K562 (cell line): ENCODE data around the gene C4orf50. TPM values are rescaled to one million over a fixed set of nuclear protein-coding genes. Genes with fewer than 3 reads are reported as not detected.

Source experiments
- polyA plus RNA-seq, 8 experiments: library from polyadenylated mRNA; depleted of rRNA in 4 of 8; stranded (reverse) in 5 of 8; unstranded in 3 of 8; fragments of >200 nt; fragmentation: Nextera tagmentation in 2 of 8; fragmentation: Illumina TruSeq in 1 of 8; extraction: Ambion mirVana in 2 of 8; extraction: Trizol in 1 of 8; gene quantifications; 2 replicates each; pipeline versions ENCODE4 v1.2.1 to v1.2.3, GENCODE V29; 2011 to 2014; ENCODE audit warnings: inconsistent platforms in 1 of 8, missing spikeins in 1 of 8
- total RNA-seq, 7 experiments: library from RNA; depleted of rRNA in 6 of 7; stranded (reverse); fragments of >200 nt in 6 of 7; fragmentation: Illumina TruSeq in 2 of 7; extraction: Trizol in 2 of 7; gene quantifications; 2 replicates each; pipeline versions ENCODE4 v1.2.1 to v1.2.3, GENCODE V29; 2011 to 2021; ENCODE audit warnings: low replicate concordance in 1 of 7
- TF ChIP-seq, protein P1 (sequence below), 2 experiments: fragments of 450-650 bp in 1 of 2; sonication (generic) in 1 of 2; formaldehyde crosslinking in 1 of 2; IDR thresholded peaks; 2 replicates each; pipeline versions ENCODE4 v1.7.1 to v1.9.0; 2016 to 2022; ENCODE audit warnings: inconsistent platforms in 1 of 2, mild to moderate bottlenecking in 1 of 2, missing genetic modification reagents in 1 of 2

C4orf50 gene
- total and polyA plus RNA-seq, 9 of the 15 experiments (the other 6 are each of a cell fraction or from before 2014, with no cell fraction given) = not detected

DNA sequence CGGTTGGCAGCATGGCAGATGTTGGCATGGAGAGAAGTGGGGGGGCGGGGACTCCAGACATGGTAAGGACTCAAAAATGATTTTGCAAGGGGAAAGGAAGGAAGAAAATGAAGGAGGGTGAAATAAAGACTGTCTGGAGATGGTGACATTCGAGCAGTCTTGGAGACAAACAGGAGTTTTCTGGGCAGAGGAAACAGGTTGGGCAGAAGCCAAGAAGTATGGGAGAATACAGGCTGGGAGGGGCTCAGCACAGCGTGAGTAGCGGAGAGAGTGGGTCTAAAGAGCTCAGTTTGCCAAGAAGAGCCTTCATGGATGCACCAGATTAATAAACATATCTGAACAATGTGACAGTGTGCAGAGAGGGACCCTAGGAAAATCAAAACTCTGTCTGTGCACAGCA is 112.0 kb downstream of the C4orf50 start (continued):
- TF ChIP-seq, protein P1, sequence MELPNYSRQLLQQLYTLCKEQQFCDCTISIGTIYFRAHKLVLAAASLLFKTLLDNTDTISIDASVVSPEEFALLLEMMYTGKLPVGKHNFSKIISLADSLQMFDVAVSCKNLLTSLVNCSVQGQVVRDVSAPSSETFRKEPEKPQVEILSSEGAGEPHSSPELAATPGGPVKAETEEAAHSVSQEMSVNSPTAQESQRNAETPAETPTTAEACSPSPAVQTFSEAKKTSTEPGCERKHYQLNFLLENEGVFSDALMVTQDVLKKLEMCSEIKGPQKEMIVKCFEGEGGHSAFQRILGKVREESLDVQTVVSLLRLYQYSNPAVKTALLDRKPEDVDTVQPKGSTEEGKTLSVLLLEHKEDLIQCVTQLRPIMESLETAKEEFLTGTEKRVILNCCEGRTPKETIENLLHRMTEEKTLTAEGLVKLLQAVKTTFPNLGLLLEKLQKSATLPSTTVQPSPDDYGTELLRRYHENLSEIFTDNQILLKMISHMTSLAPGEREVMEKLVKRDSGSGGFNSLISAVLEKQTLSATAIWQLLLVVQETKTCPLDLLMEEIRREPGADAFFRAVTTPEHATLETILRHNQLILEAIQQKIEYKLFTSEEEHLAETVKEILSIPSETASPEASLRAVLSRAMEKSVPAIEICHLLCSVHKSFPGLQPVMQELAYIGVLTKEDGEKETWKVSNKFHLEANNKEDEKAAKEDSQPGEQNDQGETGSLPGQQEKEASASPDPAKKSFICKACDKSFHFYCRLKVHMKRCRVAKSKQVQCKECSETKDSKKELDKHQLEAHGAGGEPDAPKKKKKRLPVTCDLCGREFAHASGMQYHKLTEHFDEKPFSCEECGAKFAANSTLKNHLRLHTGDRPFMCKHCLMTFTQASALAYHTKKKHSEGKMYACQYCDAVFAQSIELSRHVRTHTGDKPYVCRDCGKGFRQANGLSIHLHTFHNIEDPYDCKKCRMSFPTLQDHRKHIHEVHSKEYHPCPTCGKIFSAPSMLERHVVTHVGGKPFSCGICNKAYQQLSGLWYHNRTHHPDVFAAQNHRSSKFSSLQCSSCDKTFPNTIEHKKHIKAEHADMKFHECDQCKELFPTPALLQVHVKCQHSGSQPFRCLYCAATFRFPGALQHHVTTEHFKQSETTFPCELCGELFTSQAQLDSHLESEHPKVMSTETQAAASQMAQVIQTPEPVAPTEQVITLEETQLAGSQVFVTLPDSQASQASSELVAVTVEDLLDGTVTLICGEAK (IDR thresholded peaks at IDR 0.05) = no peak
- TF ChIP-seq, protein P1 (CRISPR knock-in tag; IDR thresholded peaks at IDR 0.05) = no peak
